Stimulated activated naive CD8-positive, alpha-beta T cell treated with anti-CD3 and anti-CD28 coated beads, Interleukin-15, Interleukin-2, amounts not matched to agents 100 ng/mL and 50 ng/mL, for 24 hours (primary cell): ENCODE measurements around the gene RALGAPA2.

ENCODE experiments used
- H3K27ac Mint-ChIP-seq: one replicate; pipeline ENCODE4 v1.8.0; 2021; ENCODE audit warnings: mild to moderate bottlenecking, mixed read lengths
- H3K27me3 Mint-ChIP-seq: one replicate; pipeline ENCODE4 v1.8.0; 2021; ENCODE audit warnings: mixed read lengths
- H3K36me3 Mint-ChIP-seq: one replicate; pipeline ENCODE4 v1.8.0; 2021; ENCODE audit warnings: low read depth, mixed read lengths
- H3K4me1 Mint-ChIP-seq: one replicate; pipeline ENCODE4 v1.8.0; 2021; ENCODE audit warnings: low read depth, mixed read lengths
- H3K4me3 Mint-ChIP-seq: one replicate; pipeline ENCODE4 v1.8.0; 2021; ENCODE audit warnings: mild to moderate bottlenecking, mixed read lengths
- H3K9me3 Mint-ChIP-seq: one replicate; pipeline ENCODE4 v1.8.0; 2021; ENCODE audit warnings: mixed read lengths

Gene RALGAPA2

GRCh38 chr20:20491784-20492264, 220.6 kb downstream of the RALGAPA2 start:
- H3K36me3 Mint-ChIP-seq, result peaks cover 75% of the 10 kb centered on the region
- peak overlapping the region; percentile 100 for H3K27ac Mint-ChIP-seq
- no peaks in the 10 kb centered on the region for H3K27me3 Mint-ChIP-seq
- H3K9me3 Mint-ChIP-seq, result no peaks in the 10 kb centered on the region
- H3K4me1 Mint-ChIP-seq, result peaks cover 87% of the 10 kb centered on the region
- H3K4me3 Mint-ChIP-seq, result peak overlapping the region; percentile 89

- Mint-ChIP-seq H3K4me1 (peaks cover 87% of the 10 kb centered on the region), H3K27me3 (no peaks in the 10 kb centered on the region), H3K9me3 (peaks cover 4% of the 10 kb centered on the region), H3K4me3 (peak overlapping the region; percentile 89), H3K36me3 (peaks cover 78% of the 10 kb centered on the region), H3K27ac (peak overlapping the region; percentile 100)
Measured at GRCh38 chr20:20491110-20491783, 221.2 kb downstream of the RALGAPA2 start.

- H3K27me3 Mint-ChIP-seq, result no peaks in the 10 kb centered on the region
- H3K4me1 Mint-ChIP-seq, result peaks cover 82% of the 10 kb centered on the region
- peaks cover 74% of the 10 kb centered on the region for H3K36me3 Mint-ChIP-seq
- H3K4me3 Mint-ChIP-seq, result peak overlapping the region; percentile 89
- H3K27ac Mint-ChIP-seq, result peak overlapping the region; percentile 100
- peaks cover 5% of the 10 kb centered on the region for H3K9me3 Mint-ChIP-seq
Measured at GRCh38 chr20:20490673-20491072, 221.8 kb downstream of the RALGAPA2 start.

- Mint-ChIP-seq H3K36me3 (peaks cover 70% of the 10 kb centered on the region), H3K4me3 (peak overlapping the region; percentile 89), H3K9me3 (peaks cover 5% of the 10 kb centered on the region), H3K4me1 (peaks cover 81% of the 10 kb centered on the region), H3K27ac (peak overlapping the region; percentile 100), H3K27me3 (no peaks in the 10 kb centered on the region)
Measured at GRCh38 chr20:20489648-20490341, 222.6 kb downstream of the RALGAPA2 start.

- Mint-ChIP-seq H3K36me3 (peaks cover 70% of the 10 kb centered on the region), H3K27me3 (no peaks in the 10 kb centered on the region), H3K27ac (peak overlapping the region; percentile 100), H3K9me3 (peaks cover 5% of the 10 kb centered on the region), H3K4me1 (peaks cover 82% of the 10 kb centered on the region), H3K4me3 (peak overlapping the region; percentile 89)
Measured at GRCh38 chr20:20489054-20489453, 223.4 kb downstream of the RALGAPA2 start.

GRCh38 chr20:20488388-20488787, 224.1 kb downstream of the RALGAPA2 start:
- Mint-ChIP-seq H3K4me3 (peak overlapping the region; percentile 89), H3K9me3 (peaks cover 5% of the 10 kb centered on the region), H3K4me1 (peaks cover 86% of the 10 kb centered on the region), H3K27ac (peak overlapping the region; percentile 100), H3K27me3 (no peaks in the 10 kb centered on the region), H3K36me3 (peaks cover 73% of the 10 kb centered on the region)

GRCh38 chr20:20487811-20488210, 224.6 kb downstream of the RALGAPA2 start:
- Mint-ChIP-seq H3K4me3 (peak overlapping the region; percentile 89), H3K27me3 (no peaks in the 10 kb centered on the region), H3K4me1 (peaks cover 90% of the 10 kb centered on the region), H3K36me3 (peaks cover 78% of the 10 kb centered on the region), H3K9me3 (peaks cover 5% of the 10 kb centered on the region), H3K27ac (peak overlapping the region; percentile 100)

- H3K27ac Mint-ChIP-seq, result peak overlapping the region; percentile 94
- no peaks in the 10 kb centered on the region for H3K27me3 Mint-ChIP-seq
- peak overlapping the region; percentile 70 for H3K4me3 Mint-ChIP-seq
- peaks cover 5% of the 10 kb centered on the region for H3K9me3 Mint-ChIP-seq
- H3K36me3 Mint-ChIP-seq, result peaks cover 73% of the 10 kb centered on the region
- peaks cover 84% of the 10 kb centered on the region for H3K4me1 Mint-ChIP-seq
Measured at GRCh38 chr20:20483328-20483727, 229.1 kb downstream of the RALGAPA2 start.

- Mint-ChIP-seq H3K4me1 (peaks cover 76% of the 10 kb centered on the region), H3K36me3 (peaks cover 71% of the 10 kb centered on the region), H3K27ac (peak overlapping the region; percentile 94), H3K27me3 (no peaks in the 10 kb centered on the region), H3K4me3 (peak overlapping the region; percentile 70), H3K9me3 (peaks cover 5% of the 10 kb centered on the region)
Measured at GRCh38 chr20:20482453-20482852, 230.0 kb downstream of the RALGAPA2 start.

- peaks cover 66% of the 10 kb centered on the region for H3K36me3 Mint-ChIP-seq
- peak overlapping the region; percentile 94 for H3K27ac Mint-ChIP-seq
- H3K9me3 Mint-ChIP-seq, result no peaks in the 10 kb centered on the region
- H3K27me3 Mint-ChIP-seq, result no peaks in the 10 kb centered on the region
- H3K4me1 Mint-ChIP-seq, result peaks cover 62% of the 10 kb centered on the region
- H3K4me3 Mint-ChIP-seq, result peak overlapping the region; percentile 70
Measured at GRCh38 chr20:20480689-20481088, 231.8 kb downstream of the RALGAPA2 start.

GRCh38 chr20:20480126-20480525, 232.3 kb downstream of the RALGAPA2 start:
- Mint-ChIP-seq H3K9me3 (no peaks in the 10 kb centered on the region), H3K27ac (peak overlapping the region; percentile 94), H3K4me1 (peaks cover 62% of the 10 kb centered on the region), H3K27me3 (no peaks in the 10 kb centered on the region), H3K36me3 (peaks cover 69% of the 10 kb centered on the region), H3K4me3 (peak overlapping the region; percentile 70)

GRCh38 chr20:20477444-20478041, 234.9 kb downstream of the RALGAPA2 start:
- peaks cover 42% of the 10 kb centered on the region for H3K4me1 Mint-ChIP-seq
- H3K36me3 Mint-ChIP-seq, result peaks cover 67% of the 10 kb centered on the region
- no peak overlapping the region for H3K4me3 Mint-ChIP-seq
- H3K9me3 Mint-ChIP-seq, result no peaks in the 10 kb centered on the region
- no peaks in the 10 kb centered on the region for H3K27me3 Mint-ChIP-seq
- no peak overlapping the region for H3K27ac Mint-ChIP-seq

- H3K4me1 Mint-ChIP-seq, result peaks cover 32% of the 10 kb centered on the region
- peaks cover 70% of the 10 kb centered on the region for H3K36me3 Mint-ChIP-seq
- H3K4me3 Mint-ChIP-seq, result no peak overlapping the region
- H3K27ac Mint-ChIP-seq, result no peak overlapping the region
- no peaks in the 10 kb centered on the region for H3K9me3 Mint-ChIP-seq
- no peaks in the 10 kb centered on the region for H3K27me3 Mint-ChIP-seq
Measured at GRCh38 chr20:20476504-20476903, 235.9 kb downstream of the RALGAPA2 start.

GRCh38 chr20:20473657-20474056, 238.8 kb downstream of the RALGAPA2 start:
- no peak overlapping the region for H3K27ac Mint-ChIP-seq
- no peak overlapping the region for H3K4me3 Mint-ChIP-seq
- peaks cover 12% of the 10 kb centered on the region for H3K4me1 Mint-ChIP-seq
- no peaks in the 10 kb centered on the region for H3K27me3 Mint-ChIP-seq
- no peaks in the 10 kb centered on the region for H3K9me3 Mint-ChIP-seq
- peaks cover 62% of the 10 kb centered on the region for H3K36me3 Mint-ChIP-seq

GRCh38 chr20:20472684-20473274, 239.7 kb downstream of the RALGAPA2 start:
- H3K9me3 Mint-ChIP-seq, result no peaks in the 10 kb centered on the region
- peaks cover 12% of the 10 kb centered on the region for H3K4me1 Mint-ChIP-seq
- H3K27ac Mint-ChIP-seq, result no peak overlapping the region
- no peaks in the 10 kb centered on the region for H3K27me3 Mint-ChIP-seq
- peaks cover 63% of the 10 kb centered on the region for H3K36me3 Mint-ChIP-seq
- H3K4me3 Mint-ChIP-seq, result no peak overlapping the region
